GM23338 (cell line): ENCODE data around the gene BNIP5.

ENCODE experiments used
- CREB1 ChIP-seq: fragments of 250-450 bp; sonication (Bioruptor Pico); IDR thresholded peaks from 2 replicates; pipeline ENCODE4 v1.5.0; 2020; ENCODE audit warnings: low read depth, mild to moderate bottlenecking, moderate library complexity
- ETS1 ChIP-seq: IDR thresholded peaks from 2 replicates; pipeline ENCODE4 v1.6.1; 2016; ENCODE audit warnings: antibody characterized with exemption
- EZH2 ChIP-seq: fragments of 200-600 bp; sonication (generic); IDR thresholded peaks from one replicate; pipeline ENCODE4 v1.8.0; 2017; ENCODE audit warnings: antibody characterized with exemption, mild to moderate bottlenecking, low read depth; ENCODE audit not compliant: unreplicated experiment
- EZH2phosphoT487 ChIP-seq: fragments of 200-600 bp; sonication (generic); IDR thresholded peaks from one replicate; pipeline ENCODE4 v1.8.1; 2018; ENCODE audit warnings: antibody characterized with exemption; ENCODE audit not compliant: unreplicated experiment
- JUNB ChIP-seq: IDR thresholded peaks from one replicate; pipeline ENCODE4 v1.6.1; 2016; ENCODE audit warnings: antibody characterized with exemption; ENCODE audit not compliant: unreplicated experiment
- POLR2AphosphoS5 ChIP-seq: IDR thresholded peaks from 2 replicates; pipeline ENCODE4 v1.6.1; 2016; ENCODE audit warnings: antibody characterized with exemption, low read depth
- STAT1 ChIP-seq: IDR thresholded peaks from one replicate; pipeline ENCODE4 v1.6.1; 2016; ENCODE audit warnings: antibody characterized with exemption; ENCODE audit not compliant: unreplicated experiment
- ZNF114 ChIP-seq: fragments of 250-450 bp; sonication (Bioruptor Pico); IDR thresholded peaks from 2 replicates; pipeline ENCODE4 v1.5.0; 2020; ENCODE audit warnings: mild to moderate bottlenecking, moderate library complexity
- ZNF331 ChIP-seq: fragments of 250-450 bp; sonication (Bioruptor Pico); IDR thresholded peaks from 2 replicates; pipeline ENCODE4 v1.5.0; 2020; ENCODE audit warnings: low read depth, mild to moderate bottlenecking, moderate library complexity
- TF ChIP-seq, protein P1 (sequence below), 2 experiments: fragments of 200-600 bp in 1 of 2; sonication (generic) in 1 of 2; conservative IDR thresholded peaks; 2 replicates each; pipeline versions ENCODE4 v1.5.1 to v1.6.1; 2016 to 2017; ENCODE audit warnings: antibody characterized with exemption in 2 of 2, low read depth in 2 of 2, mild to moderate bottlenecking in 2 of 2, moderate library complexity in 1 of 2
- TF ChIP-seq, protein P2 (sequence below): IDR thresholded peaks from one replicate; pipeline ENCODE4 v1.6.1; 2018; ENCODE audit warnings: antibody characterized with exemption; ENCODE audit not compliant: unreplicated experiment

DNA sequence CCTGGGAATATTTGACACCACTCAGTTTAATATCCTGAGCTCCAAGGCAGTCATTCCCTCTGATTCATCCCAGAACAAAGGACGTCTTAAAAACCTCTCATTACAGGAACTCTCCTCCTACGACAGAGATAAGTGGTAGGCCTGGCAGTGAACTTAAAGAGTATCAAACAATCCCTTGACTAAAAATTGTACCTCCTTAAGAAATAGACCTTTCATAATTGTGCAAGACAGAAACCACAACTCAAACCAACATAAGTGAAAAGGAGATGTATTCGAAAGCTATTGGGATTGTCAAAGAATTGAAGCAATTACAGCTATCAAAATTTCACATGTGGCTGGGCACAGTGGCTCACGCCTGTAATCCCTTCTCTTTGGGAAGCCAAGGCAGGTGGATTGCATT lies 19.1 kb upstream of the BNIP5 start:
- TF ChIP-seq EZH2 (no peak), JUNB (no peak), POLR2AphosphoS5 (no peak), ETS1 (no peak), EZH2phosphoT487 (no peak), ZNF114 (CRISPR knock-in tag) (no peak), CREB1 (CRISPR knock-in tag) (no peak), STAT1 (no peak), ZNF331 (CRISPR knock-in tag) (no peak)
- TF ChIP-seq, protein P1, sequence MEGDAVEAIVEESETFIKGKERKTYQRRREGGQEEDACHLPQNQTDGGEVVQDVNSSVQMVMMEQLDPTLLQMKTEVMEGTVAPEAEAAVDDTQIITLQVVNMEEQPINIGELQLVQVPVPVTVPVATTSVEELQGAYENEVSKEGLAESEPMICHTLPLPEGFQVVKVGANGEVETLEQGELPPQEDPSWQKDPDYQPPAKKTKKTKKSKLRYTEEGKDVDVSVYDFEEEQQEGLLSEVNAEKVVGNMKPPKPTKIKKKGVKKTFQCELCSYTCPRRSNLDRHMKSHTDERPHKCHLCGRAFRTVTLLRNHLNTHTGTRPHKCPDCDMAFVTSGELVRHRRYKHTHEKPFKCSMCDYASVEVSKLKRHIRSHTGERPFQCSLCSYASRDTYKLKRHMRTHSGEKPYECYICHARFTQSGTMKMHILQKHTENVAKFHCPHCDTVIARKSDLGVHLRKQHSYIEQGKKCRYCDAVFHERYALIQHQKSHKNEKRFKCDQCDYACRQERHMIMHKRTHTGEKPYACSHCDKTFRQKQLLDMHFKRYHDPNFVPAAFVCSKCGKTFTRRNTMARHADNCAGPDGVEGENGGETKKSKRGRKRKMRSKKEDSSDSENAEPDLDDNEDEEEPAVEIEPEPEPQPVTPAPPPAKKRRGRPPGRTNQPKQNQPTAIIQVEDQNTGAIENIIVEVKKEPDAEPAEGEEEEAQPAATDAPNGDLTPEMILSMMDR (conservative IDR thresholded peaks at IDR 0.05; ENCODE audit: low read depth in 2 of 2) = no peak
- TF ChIP-seq, protein P2, sequence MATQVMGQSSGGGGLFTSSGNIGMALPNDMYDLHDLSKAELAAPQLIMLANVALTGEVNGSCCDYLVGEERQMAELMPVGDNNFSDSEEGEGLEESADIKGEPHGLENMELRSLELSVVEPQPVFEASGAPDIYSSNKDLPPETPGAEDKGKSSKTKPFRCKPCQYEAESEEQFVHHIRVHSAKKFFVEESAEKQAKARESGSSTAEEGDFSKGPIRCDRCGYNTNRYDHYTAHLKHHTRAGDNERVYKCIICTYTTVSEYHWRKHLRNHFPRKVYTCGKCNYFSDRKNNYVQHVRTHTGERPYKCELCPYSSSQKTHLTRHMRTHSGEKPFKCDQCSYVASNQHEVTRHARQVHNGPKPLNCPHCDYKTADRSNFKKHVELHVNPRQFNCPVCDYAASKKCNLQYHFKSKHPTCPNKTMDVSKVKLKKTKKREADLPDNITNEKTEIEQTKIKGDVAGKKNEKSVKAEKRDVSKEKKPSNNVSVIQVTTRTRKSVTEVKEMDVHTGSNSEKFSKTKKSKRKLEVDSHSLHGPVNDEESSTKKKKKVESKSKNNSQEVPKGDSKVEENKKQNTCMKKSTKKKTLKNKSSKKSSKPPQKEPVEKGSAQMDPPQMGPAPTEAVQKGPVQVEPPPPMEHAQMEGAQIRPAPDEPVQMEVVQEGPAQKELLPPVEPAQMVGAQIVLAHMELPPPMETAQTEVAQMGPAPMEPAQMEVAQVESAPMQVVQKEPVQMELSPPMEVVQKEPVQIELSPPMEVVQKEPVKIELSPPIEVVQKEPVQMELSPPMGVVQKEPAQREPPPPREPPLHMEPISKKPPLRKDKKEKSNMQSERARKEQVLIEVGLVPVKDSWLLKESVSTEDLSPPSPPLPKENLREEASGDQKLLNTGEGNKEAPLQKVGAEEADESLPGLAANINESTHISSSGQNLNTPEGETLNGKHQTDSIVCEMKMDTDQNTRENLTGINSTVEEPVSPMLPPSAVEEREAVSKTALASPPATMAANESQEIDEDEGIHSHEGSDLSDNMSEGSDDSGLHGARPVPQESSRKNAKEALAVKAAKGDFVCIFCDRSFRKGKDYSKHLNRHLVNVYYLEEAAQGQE = no peak
